ENCODE measurements around the gene SEMA3G.

GRCh38 chr3:52404391-52404790 lies 40.5 kb downstream of the SEMA3G start:
- no peak for TF ChIP-seq RAD21 (conservative IDR thresholded peaks at IDR 0.05)
- TF ChIP-seq, protein P1, sequence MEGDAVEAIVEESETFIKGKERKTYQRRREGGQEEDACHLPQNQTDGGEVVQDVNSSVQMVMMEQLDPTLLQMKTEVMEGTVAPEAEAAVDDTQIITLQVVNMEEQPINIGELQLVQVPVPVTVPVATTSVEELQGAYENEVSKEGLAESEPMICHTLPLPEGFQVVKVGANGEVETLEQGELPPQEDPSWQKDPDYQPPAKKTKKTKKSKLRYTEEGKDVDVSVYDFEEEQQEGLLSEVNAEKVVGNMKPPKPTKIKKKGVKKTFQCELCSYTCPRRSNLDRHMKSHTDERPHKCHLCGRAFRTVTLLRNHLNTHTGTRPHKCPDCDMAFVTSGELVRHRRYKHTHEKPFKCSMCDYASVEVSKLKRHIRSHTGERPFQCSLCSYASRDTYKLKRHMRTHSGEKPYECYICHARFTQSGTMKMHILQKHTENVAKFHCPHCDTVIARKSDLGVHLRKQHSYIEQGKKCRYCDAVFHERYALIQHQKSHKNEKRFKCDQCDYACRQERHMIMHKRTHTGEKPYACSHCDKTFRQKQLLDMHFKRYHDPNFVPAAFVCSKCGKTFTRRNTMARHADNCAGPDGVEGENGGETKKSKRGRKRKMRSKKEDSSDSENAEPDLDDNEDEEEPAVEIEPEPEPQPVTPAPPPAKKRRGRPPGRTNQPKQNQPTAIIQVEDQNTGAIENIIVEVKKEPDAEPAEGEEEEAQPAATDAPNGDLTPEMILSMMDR (IDR thresholded peaks at IDR 0.05; ENCODE audit: poor library complexity, severe bottlenecking) = no peak

Data from neural cell (in vitro differentiated cells).